T-helper 9 cell (primary cell): Measurements from ENCODE around the gene ZNF516.
"Not testable (repeated sequence)": the region's sequence is repeated elsewhere in the genome, so short reads cannot be mapped to it uniquely, and the experiment has no call there.

Experiments
- DNase-seq: peaks from one replicate; pipeline ENCODE4 v3.0.0-alpha.2; 2020
- total RNA-seq, 2 donors: gene quantifications; one replicate each; lab custom pipeline; 2026; lab: John Stamatoyannopoulos, UW

ZNF516 gene, protein sequence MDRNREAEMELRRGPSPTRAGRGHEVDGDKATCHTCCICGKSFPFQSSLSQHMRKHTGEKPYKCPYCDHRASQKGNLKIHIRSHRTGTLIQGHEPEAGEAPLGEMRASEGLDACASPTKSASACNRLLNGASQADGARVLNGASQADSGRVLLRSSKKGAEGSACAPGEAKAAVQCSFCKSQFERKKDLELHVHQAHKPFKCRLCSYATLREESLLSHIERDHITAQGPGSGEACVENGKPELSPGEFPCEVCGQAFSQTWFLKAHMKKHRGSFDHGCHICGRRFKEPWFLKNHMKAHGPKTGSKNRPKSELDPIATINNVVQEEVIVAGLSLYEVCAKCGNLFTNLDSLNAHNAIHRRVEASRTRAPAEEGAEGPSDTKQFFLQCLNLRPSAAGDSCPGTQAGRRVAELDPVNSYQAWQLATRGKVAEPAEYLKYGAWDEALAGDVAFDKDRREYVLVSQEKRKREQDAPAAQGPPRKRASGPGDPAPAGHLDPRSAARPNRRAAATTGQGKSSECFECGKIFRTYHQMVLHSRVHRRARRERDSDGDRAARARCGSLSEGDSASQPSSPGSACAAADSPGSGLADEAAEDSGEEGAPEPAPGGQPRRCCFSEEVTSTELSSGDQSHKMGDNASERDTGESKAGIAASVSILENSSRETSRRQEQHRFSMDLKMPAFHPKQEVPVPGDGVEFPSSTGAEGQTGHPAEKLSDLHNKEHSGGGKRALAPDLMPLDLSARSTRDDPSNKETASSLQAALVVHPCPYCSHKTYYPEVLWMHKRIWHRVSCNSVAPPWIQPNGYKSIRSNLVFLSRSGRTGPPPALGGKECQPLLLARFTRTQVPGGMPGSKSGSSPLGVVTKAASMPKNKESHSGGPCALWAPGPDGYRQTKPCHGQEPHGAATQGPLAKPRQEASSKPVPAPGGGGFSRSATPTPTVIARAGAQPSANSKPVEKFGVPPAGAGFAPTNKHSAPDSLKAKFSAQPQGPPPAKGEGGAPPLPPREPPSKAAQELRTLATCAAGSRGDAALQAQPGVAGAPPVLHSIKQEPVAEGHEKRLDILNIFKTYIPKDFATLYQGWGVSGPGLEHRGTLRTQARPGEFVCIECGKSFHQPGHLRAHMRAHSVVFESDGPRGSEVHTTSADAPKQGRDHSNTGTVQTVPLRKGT
- total RNA-seq, result 17.6 to 27.8 reads per million in 2 donors

GRCh38 chr18:76495006-76495370 lies at the start of gene ZNF516:
Gene ZNF516 (minus strand): TSS chr18:76495242. CDS start chr18:76443054, 52,188 bp downstream.
- DNase-seq, result no peak

- DNase-seq, result no peak
Observed at GRCh38 chr18:76538846-76539245, 43.8 kb upstream of the ZNF516 start.

GRCh38 chr18:76537621-76538020 lies 42.6 kb upstream of the ZNF516 start:
- no peak for DNase-seq

DNA sequence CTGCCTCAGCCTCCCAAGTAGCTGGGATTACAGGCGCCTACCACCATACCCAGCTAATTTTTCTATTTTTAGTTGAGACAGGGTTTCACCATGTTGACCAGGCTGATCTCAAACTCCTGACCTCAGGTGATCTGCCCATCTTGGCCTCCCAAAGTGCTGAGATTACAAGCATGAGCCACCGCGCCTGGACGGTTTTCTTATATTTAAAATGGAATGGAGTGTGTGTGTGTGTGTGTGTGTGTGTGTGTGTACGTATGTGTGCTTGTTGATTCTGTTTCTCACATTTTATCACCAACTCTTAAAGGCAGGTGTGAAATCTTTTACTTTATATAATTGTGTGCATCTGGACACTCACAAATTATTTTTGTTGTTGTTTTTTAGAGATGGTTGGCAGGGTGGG lies 41.6 kb upstream of the ZNF516 start:
- not testable (repeated sequence) for DNase-seq

- DNase-seq, result no peak
Observed at GRCh38 chr18:76532875-76533274, 37.8 kb upstream of the ZNF516 start.

- no peak for DNase-seq
Observed at GRCh38 chr18:76530846-76531245, 35.8 kb upstream of the ZNF516 start.

DNA sequence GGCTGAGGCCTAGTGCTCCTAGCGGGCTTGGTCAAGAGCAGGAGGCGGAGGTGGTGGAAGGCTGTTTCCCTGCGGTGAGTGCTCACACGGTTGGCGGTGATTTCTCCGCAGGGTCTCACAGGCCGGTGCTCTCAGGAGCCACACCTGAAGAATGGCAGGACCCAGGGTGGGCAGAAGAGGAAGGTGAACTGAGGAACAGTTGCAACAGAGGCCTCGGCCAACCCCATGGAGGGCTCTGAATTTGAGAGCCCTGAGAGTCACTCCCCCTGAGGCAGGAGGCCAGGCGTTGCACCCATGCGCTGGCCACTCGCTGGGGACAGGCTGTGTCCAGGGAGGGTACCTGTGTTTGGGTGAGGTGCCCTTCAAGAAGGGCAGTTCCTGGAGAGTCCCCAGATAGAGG lies 35.3 kb upstream of the ZNF516 start:
- no peak for DNase-seq

GRCh38 chr18:76529433-76529811 lies 34.4 kb upstream of the ZNF516 start:
- no peak for DNase-seq

DNA sequence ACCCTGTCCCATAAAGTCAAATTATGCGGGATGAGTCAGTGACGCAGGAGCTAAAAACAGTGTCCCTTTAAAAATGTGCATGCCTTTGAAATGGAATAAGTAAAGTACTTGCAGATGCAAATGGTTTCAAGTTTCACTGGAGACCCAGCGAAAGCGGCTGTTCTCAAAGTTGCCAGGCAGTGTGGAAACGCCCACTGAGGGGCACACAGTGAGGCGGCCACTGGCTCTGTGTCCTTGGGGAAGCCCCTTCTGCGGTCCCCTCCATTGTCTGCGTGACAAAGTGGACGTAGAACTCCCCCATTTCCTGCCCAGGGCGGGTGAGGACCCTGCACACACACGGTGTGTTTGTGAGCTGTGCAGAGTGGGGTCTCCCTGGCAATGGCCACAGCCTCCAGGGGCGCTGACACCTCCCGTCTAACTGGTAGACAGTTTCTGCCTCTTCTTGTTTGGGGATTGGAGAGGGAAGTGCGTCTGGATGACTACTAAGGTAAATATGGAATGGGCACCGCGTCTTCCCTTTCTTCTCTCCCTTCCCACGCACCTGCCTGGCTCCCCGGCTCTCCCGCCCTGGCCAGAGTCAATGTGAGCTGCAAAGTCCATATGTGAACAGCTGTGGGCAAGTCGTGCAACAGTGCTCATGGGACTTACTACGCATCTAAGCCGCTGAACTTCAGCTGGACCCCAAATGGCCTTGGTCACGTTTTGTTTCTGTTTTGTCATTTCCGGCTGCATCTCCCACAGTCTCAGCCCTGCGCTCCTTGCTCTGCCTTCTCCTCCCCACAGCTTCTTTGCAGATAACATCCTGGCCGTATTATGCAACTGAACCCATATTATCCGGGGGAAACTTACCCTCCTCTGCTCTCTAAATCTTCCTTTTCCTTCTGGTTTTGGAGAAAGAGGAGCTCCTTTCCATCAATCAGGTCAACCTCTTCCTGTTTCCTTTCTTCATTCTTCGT lies 33.7 kb upstream of the ZNF516 start:
- DNase-seq, result no peak

GRCh38 chr18:76525911-76526310 lies 30.9 kb upstream of the ZNF516 start:
- no peak for DNase-seq

DNA sequence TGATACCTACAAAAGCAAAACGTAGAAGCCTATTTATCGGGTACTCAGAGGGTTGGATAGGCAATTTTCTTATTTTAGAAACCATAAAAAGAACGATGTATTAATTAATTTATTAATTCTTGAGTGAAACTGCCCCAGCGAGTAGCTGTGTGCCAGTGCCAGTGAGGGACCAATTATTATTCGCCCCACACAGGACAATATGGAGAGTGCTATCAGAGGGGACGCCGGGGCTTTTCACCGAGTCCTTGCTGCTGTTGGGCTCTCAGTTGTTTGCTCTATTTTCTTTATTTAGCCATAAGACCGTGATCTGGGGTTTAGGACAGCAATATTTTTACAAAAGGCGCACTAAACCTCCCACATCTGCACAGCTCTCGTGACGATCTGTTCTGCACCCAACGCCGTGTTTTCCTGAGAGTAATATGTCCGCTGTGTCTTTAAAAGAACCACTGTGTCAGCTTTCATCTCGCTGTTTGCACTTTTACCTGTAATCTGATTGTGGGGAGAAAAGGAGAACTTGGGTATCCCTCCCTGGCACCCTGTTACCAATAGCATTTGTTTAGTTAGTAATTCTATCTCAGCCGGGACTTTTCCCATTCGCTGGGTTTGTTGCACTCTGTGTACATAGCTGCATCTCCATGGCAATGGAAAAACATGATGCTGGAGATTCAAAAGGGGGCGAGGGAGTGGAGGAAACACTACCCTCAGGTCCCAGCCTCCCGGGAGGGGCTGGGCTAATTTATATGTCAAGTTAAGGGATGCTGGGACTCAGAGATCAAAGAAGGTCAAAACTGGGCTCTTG lies 30.1 kb upstream of the ZNF516 start:
- DNase-seq, result no peak

GRCh38 chr18:76524477-76524876 lies 29.4 kb upstream of the ZNF516 start:
- DNase-seq, result no peak

DNA sequence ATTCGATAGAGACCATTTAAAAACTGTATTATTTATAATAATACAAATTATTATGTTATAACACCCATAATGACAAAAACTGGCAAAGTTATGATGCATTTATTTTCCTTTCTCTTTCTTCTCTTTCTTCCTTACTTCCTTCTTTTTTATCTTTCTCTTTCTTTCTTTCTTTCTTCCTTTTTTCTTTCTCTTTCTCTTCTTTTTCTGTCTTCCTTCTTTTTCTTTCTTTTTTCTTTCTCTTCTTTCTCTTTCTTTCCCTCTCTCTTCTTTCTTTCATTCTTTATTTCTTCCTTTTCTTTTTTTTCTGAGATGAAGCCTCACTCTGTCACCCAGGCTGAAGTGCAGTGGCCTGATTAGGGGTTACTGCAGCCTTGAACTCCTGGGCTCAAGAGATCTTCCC lies 27.5 kb upstream of the ZNF516 start:
- no peak for DNase-seq

DNA sequence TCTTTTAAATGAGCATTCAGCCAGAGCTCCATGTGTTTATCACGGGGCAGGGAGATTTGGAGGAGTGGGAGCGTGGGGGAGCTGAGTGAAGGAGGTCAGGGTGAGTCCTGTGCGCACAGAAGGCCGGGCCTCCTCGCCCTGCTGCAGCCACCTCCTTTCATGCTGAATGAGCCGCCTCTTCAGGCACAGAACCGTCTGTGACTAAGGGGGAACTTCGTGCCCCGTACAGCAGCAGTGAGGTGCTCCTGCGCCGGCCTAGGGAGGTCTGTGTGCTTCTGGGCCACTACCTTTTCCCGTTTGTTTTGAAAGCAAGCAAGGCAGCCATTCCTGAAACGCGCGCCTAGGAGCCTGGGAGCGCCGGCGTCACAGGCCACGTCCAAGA lies 27.1 kb upstream of the ZNF516 start:
- no peak for DNase-seq

GRCh38 chr18:76521417-76522121 lies 26.5 kb upstream of the ZNF516 start:
- DNase-seq, result no peak

DNA sequence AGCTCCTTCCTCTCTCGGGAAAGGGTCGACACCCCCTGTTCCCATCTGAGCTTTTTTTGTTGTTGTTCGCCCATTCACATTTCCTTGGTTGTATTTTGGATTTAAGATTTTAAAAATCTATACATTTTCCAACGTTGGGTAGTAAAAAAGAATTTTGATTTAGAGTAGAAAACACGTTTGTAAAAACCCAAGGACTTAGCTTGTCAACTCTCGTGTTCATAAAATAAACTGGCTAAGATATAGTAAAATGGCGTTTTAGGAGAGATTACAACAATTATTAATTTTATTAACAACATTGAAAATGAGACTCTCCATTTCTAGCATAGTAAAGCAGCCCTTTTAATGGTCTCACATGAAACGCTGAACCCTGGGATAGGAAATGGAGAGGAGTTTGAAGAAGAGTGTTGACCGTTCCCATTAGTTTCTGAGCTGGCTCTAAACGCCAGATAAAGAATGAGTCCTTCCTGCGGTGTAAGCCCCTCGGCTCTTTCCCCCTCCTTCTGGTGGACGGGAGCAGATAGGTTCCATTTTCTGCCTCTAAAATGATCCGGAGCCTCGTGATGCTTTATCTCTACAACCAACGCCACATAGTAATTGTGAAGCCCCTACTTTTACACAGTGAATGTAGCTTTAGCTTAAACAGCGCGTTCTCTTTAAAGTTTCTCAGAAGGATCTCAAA lies 24.0 kb upstream of the ZNF516 start:
- no peak for DNase-seq

- no peak for DNase-seq
Observed at GRCh38 chr18:76518123-76518859, 23.2 kb upstream of the ZNF516 start.

DNA sequence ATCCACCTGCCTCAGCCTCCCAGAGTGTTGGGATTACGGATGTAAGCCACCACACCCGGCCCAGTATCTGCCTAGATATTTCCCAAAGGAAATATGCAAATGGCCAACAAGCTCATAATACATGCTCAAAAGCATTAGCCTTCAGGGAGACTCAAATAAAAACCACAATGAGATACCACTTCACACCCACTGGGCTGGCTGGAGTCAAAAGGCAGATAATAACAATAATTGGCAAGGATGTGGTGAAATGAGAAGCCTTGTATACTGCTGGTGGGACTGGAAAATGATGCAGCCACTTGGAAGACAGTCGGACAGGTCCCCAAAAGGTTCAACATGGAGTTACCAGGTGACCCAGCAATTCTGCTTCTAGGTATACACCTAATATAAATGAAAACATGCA lies 20.5 kb upstream of the ZNF516 start:
- DNase-seq, result no peak

GRCh38 chr18:76514573-76514972 lies 19.5 kb upstream of the ZNF516 start:
- DNase-seq, result no peak
